RCC 7860 (cell line): ENCODE measurements around the gene NRTN.
"Not testable (repeated sequence)": the region's sequence is repeated elsewhere in the genome, so short reads cannot be mapped to it uniquely, and the experiment has no call there.

ENCODE experiments used
- DNase-seq: peaks from one replicate; pipeline ENCODE4 v3.0.0-alpha.2; 2015; ENCODE audit warnings: low spot score
- FAIRE-seq: peaks from 2 replicates; lab custom pipeline; 2012; peaks lifted over from hg19 to GRCh38; lab: Jason Lieb, UNC

Gene NRTN

GRCh38 chr19:5804516-5805461, at the start of gene NRTN:
Gene NRTN (plus strand): TSS chr19:5805067. CDS start chr19:5824166, 19,099 bp downstream.
- DNase-seq: no peak

GRCh38 chr19:5762608-5763217, 42.2 kb upstream of the NRTN start:
- no peak for DNase-seq
- no peak for FAIRE-seq

More at GRCh38 chr19:5804516-5805461, at the start of gene NRTN:
- FAIRE-seq: no peak

- no peak for DNase-seq
- FAIRE-seq: no peak
Observed at GRCh38 chr19:5765220-5765619, 39.6 kb upstream of the NRTN start.

GRCh38 chr19:5767949-5768348, 36.9 kb upstream of the NRTN start:
- no peak for FAIRE-seq

GRCh38 chr19:5772416-5772815, 32.5 kb upstream of the NRTN start:
- DNase-seq (no peak), FAIRE-seq (no peak)

More at GRCh38 chr19:5767949-5768348, 36.9 kb upstream of the NRTN start:
- DNase-seq: no peak

- FAIRE-seq: no peak
Observed at GRCh38 chr19:5773276-5773675, 31.6 kb upstream of the NRTN start.

GRCh38 chr19:5774921-5775320, 29.9 kb upstream of the NRTN start:
- FAIRE-seq (no peak), DNase-seq (no peak)

More at GRCh38 chr19:5773276-5773675, 31.6 kb upstream of the NRTN start:
- no peak for DNase-seq

- DNase-seq: no peak
- no peak for FAIRE-seq
Observed at GRCh38 chr19:5775668-5776309, 29.1 kb upstream of the NRTN start.

GRCh38 chr19:5778402-5778801, 26.5 kb upstream of the NRTN start:
- FAIRE-seq (no peak), DNase-seq (no peak)

- not testable (repeated sequence) for DNase-seq, FAIRE-seq
Observed at GRCh38 chr19:5780916-5781315, 24.0 kb upstream of the NRTN start.

- DNase-seq: no peak
- FAIRE-seq: no peak
Observed at GRCh38 chr19:5782322-5782721, 22.5 kb upstream of the NRTN start.

- DNase-seq (no peak), FAIRE-seq (no peak)
Observed at GRCh38 chr19:5782945-5783919, 21.6 kb upstream of the NRTN start.

GRCh38 chr19:5784581-5785147, 20.2 kb upstream of the NRTN start, which contains the start of gene PRR22:
Gene PRR22 (minus strand): TSS chr19:5784746. CDS start chr19:5784660, 86 bp downstream.
- no peak for FAIRE-seq
- no peak for DNase-seq

- no peak for FAIRE-seq
- DNase-seq: no peak
Observed at GRCh38 chr19:5785423-5785822, 19.4 kb upstream of the NRTN start.

GRCh38 chr19:5786593-5787408, 18.1 kb upstream of the NRTN start:
- FAIRE-seq (no peak), DNase-seq (no peak)

- FAIRE-seq: no peak
- no peak for DNase-seq
Observed at GRCh38 chr19:5787409-5788182, 17.3 kb upstream of the NRTN start.

- FAIRE-seq (no peak), DNase-seq (no peak)
Observed at GRCh38 chr19:5788422-5788821, 16.4 kb upstream of the NRTN start.

- no peak for DNase-seq
- FAIRE-seq: no peak
Observed at GRCh38 chr19:5789351-5789761, 15.5 kb upstream of the NRTN start.
